BJ (cell line): ENCODE measurements around the gene MAML2. TPM values are rescaled to one million over a fixed set of nuclear protein-coding genes. Genes with fewer than 3 reads are reported as not detected.

ENCODE experiments used
- CTCF ChIA-PET: fragments of 350-600 bp; formaldehyde crosslinking; extraction: SDS; loops from one replicate; lab custom pipeline; 2021; ENCODE audit warnings: antibody characterized with exemption, inconsistent platforms; lab: Yijun Ruan, JAX
- POLR2A ChIA-PET: fragments of 300-600 bp; sonication (Branson Sonifier 250); formaldehyde crosslinking; extraction: SDS; loops from one replicate; lab custom pipeline; 2021; ENCODE audit warnings: antibody characterized with exemption; lab: Charles Lee
- DNase-seq: peaks from one replicate; pipeline ENCODE4 v3.0.0-alpha.2; 2011; ENCODE audit warnings: low read depth
- H3K27me3 ChIP-seq: 2 replicates; pipeline ENCODE4 v1.6.0; 2011; ENCODE audit warnings: low read length; ENCODE audit not compliant: control insufficient read depth, insufficient read depth
- H3K36me3 ChIP-seq: 2 replicates; pipeline ENCODE4 v1.5.1; 2011; ENCODE audit warnings: low read length; ENCODE audit not compliant: control insufficient read depth, insufficient read depth
- H3K4me3 ChIP-seq: 2 replicates; pipeline ENCODE4 v1.5.1; 2011; ENCODE audit warnings: low read depth, mild to moderate bottlenecking, control low read depth, low read length
- CTCF ChIP-seq: IDR thresholded peaks from 2 replicates; pipeline ENCODE4 v1.5.1; 2011; ENCODE audit warnings: low read depth, mild to moderate bottlenecking, control low read depth, inconsistent platforms, low read length, moderate library complexity; ENCODE audit not compliant: insufficient read depth
- polyA plus RNA-seq: library from polyadenylated mRNA; depleted of rRNA; stranded (reverse); fragments of >200 nt; gene quantifications from 2 replicates; pipeline ENCODE4 v1.2.3, GENCODE V29; 2011

Gene MAML2
- polyA plus RNA-seq, 1 experiment: 22.0 TPM

DNA sequence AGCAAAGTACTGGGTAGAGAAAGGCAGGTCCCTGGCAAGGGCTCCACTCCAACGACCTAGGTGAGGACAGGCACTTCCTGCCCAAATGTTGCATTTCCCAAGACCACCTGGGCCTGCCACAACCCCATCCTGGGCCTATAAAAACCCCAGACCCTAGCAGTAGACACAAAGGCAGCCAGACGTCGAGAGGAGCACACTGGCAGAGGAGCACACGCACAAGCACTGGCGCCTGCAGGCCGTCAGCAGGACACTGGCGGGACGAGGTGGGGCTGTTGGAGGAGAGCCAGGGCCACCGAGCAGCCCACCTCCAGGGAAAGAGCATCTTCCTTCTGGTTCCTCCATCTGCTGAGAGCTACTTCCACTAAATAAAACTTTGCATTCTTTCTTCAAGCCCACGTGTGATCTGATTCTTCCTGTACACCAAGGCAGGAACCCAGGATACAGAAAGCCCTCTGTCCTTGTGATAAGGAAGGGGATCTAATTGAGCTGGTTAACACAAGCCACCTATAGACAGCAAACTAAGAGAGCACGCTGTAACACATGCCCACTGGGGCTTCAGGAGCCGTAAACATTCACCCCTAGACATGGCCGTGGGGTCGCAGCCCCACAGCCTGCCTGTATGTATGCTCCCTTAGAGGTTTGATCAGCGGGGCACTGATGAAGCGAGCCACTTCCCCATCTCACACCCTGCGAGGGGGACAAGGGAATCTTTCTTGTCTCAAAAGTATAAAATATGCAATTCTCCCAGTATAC, 329.4 kb downstream of the MAML2 start:
- no peaks in the 10 kb centered on the region for H3K36me3 ChIP-seq
- no peak for DNase-seq
- H3K27me3 ChIP-seq: no peaks in the 10 kb centered on the region
- ChIA-PET CTCF (interaction anchor here (1.7 kb wide), 1 partner anchor 329 kb away, joined by 10 read pairs; the partner anchor contains the start of gene MAML2), POLR2A (no interaction called here)
- TF ChIP-seq CTCF: no peak
- H3K4me3 ChIP-seq: no peak overlapping the region

DNA sequence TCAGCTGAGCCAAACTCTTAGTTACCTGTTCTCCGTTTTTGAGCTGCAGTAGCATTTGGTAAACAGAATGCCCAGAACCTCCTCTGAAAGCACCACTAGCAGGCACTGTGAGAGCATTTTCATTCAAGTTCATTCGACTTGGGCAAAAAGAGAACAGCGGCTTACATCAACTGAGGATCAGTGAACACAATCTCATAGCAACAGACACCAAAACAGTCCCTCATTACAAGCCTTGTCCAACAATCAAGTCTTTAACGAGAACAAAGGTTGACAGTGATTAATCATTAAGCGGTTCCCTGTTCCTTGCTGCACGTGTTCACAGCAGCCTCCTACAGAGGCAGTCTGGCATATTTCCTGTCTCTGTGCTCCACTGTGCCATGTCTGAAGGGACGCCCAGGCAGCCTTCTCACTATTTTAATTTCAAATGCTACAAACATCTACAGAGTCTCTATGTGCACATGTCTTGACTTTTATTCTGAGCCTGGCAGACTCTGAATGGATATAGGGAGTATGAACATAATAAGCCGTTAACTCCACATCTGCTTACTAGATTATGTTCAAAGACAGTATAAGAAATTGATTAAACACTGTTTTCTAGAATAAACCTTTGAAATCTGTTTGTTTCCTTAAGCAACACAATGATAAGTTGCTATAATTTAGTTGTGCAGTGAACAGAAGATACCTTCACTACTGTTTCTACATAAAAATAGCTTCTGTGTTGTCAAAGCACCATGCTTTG, 330.7 kb downstream of the MAML2 start:
- no peak for DNase-seq
- POLR2A ChIA-PET: interaction anchor here (0.6 kb wide), 1 partner anchor 269 kb away, joined by 3 read pairs; no protein-coding TSS in a partner anchor
- Histone ChIP-seq H3K27me3 (no peaks in the 10 kb centered on the region), H3K4me3 (no peak overlapping the region), H3K36me3 (no peaks in the 10 kb centered on the region)
- CTCF ChIA-PET: interaction anchor here (1.7 kb wide), 1 partner anchor 330 kb away, joined by 10 read pairs; the partner anchor contains the start of gene MAML2
- TF ChIP-seq CTCF: peak; percentile 55

- CTCF ChIA-PET: no interaction called here
- no peak for DNase-seq
- no peaks in the 10 kb centered on the region for H3K36me3 ChIP-seq
- POLR2A ChIA-PET: no interaction called here
- no peak for TF ChIP-seq CTCF
- no peaks in the 10 kb centered on the region for H3K27me3 ChIP-seq
- H3K4me3 ChIP-seq: no peak overlapping the region
These were observed 332.3 kb downstream of the MAML2 start for GRCh38 chr11:96010683-96011082.

DNA sequence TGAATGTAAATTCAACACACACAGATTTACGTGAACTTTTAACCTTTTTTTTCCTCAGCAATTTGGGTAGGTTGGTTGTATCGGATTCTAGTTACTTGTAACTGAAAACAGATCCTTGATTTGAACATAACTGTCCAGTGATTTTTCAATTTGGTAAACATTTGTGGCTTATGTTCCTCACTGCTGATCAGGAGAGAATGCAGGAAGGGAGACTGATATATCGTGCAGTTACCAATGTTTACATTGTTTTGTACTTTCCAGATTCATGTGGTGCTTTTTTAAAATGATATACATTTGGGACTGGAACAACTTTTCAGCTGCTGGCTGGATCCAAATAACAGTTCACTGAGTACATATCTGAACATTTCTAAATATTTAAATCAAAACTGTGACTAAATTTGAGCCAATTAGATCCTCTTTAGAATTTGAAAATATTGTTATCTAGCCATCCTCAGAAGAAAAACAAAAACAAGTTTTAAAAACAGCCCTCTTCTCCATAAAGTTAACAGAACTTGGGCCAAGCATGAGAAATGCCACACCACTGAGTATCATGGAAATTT, 334.8 kb downstream of the MAML2 start:
- TF ChIP-seq CTCF: no peak
- no peak overlapping the region for H3K4me3 ChIP-seq
- DNase-seq: no peak
- no peaks in the 10 kb centered on the region for H3K27me3 ChIP-seq
- no peaks in the 10 kb centered on the region for H3K36me3 ChIP-seq
- ChIA-PET POLR2A (no interaction called here), CTCF (no interaction called here)

DNA sequence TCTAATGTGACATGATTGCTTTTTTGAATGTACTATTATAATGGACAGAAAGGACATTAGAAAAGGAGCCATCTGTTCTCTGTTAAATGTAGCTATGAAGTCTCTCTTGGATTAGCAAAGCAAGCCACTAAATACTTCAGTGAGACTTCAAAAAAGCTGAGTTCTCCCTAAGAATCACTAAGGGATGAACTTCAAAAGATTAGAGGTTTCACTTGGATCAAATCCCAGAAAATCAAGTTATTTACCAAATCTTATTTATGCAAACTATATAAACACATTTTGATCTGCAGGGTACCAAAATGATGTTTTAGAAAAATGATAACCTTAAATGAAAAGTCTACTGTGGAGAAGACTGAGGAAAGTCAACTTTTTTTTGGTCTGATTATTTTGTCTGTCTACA, 337.0 kb downstream of the MAML2 start:
- ChIA-PET POLR2A (no interaction called here), CTCF (no interaction called here)
- no peaks in the 10 kb centered on the region for H3K27me3 ChIP-seq
- no peak overlapping the region for H3K4me3 ChIP-seq
- no peak for TF ChIP-seq CTCF
- no peak for DNase-seq
- H3K36me3 ChIP-seq: no peaks in the 10 kb centered on the region
